ENCODE data around the gene GNB5.

DNA sequence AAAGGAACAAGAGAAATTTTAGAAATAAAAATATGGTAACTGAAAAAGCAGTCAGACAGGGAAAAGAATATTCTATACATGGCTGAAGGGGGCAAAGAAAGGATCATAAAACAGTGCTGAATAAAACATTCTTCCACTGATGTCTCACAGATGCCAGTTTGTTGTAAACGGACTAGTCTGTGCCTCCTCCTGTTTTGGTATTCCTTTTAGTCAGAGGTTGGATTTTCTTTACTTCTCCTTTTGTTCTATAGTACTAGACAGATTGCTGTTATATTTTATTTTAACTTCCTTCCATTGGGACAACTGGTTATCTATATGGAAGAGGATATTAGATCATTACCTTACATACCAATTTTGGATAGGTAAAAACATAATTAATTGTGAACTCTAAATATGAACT, 16.0 kb upstream of the GNB5 start:
- TF ChIP-seq GATA2 (IDR thresholded peaks at IDR 0.05; ENCODE audit: low read depth, low read length) (no peak), GATA3 (IDR thresholded peaks at IDR 0.05; ENCODE audit: low read depth, low read length) (no peak)

Measured in SH-SY5Y (cell line).